Neural progenitor cell (in vitro differentiated cells): ENCODE measurements around the gene TCF7L2.

Source experiments
- EZH2 ChIP-seq: fragments of 200-600 bp; sonication (generic); IDR thresholded peaks from 2 replicates; pipeline ENCODE4 v1.6.1; 2017; ENCODE audit warnings: antibody characterized with exemption, mild to moderate bottlenecking, moderate library complexity
- EZH2phosphoT487 ChIP-seq: fragments of 200-600 bp; sonication (generic); IDR thresholded peaks from 2 replicates; pipeline ENCODE4 v1.6.1; 2017; ENCODE audit warnings: antibody characterized with exemption
- TF ChIP-seq, protein P1 (sequence below): fragments of 200-600 bp; sonication (generic); IDR thresholded peaks from 2 replicates; pipeline ENCODE4 v1.5.1; 2017; ENCODE audit warnings: antibody characterized with exemption, mild to moderate bottlenecking

- TF ChIP-seq, protein P1, sequence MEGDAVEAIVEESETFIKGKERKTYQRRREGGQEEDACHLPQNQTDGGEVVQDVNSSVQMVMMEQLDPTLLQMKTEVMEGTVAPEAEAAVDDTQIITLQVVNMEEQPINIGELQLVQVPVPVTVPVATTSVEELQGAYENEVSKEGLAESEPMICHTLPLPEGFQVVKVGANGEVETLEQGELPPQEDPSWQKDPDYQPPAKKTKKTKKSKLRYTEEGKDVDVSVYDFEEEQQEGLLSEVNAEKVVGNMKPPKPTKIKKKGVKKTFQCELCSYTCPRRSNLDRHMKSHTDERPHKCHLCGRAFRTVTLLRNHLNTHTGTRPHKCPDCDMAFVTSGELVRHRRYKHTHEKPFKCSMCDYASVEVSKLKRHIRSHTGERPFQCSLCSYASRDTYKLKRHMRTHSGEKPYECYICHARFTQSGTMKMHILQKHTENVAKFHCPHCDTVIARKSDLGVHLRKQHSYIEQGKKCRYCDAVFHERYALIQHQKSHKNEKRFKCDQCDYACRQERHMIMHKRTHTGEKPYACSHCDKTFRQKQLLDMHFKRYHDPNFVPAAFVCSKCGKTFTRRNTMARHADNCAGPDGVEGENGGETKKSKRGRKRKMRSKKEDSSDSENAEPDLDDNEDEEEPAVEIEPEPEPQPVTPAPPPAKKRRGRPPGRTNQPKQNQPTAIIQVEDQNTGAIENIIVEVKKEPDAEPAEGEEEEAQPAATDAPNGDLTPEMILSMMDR = no peak
- TF ChIP-seq EZH2 = no peak
- TF ChIP-seq EZH2phosphoT487 = no peak
Measured at GRCh38 chr10:113093188-113094113, 143.4 kb downstream of the TCF7L2 start.
